Fibroblast of lung (primary cell): ENCODE results near the gene OSM.

Experiments
- EZH2 ChIP-seq: IDR thresholded peaks from 2 replicates; pipeline ENCODE4 v1.5.1; 2012; ENCODE audit warnings: low read length, control low read depth, mild to moderate bottlenecking; ENCODE audit errors: missing control alignments
- TF ChIP-seq, protein P1 (sequence below), 2 donors: IDR thresholded peaks in 1 of 2; conservative IDR thresholded peaks in 1 of 2; 1 replicate in 1 of 2; 2 replicates in 1 of 2; pipeline ENCODE4 v1.5.1; 2011 to 2012; ENCODE audit warnings: low read length in 2 of 2, control low read depth in 1 of 2, inconsistent platforms in 1 of 2, low read depth in 1 of 2, mild to moderate bottlenecking in 1 of 2

DNA sequence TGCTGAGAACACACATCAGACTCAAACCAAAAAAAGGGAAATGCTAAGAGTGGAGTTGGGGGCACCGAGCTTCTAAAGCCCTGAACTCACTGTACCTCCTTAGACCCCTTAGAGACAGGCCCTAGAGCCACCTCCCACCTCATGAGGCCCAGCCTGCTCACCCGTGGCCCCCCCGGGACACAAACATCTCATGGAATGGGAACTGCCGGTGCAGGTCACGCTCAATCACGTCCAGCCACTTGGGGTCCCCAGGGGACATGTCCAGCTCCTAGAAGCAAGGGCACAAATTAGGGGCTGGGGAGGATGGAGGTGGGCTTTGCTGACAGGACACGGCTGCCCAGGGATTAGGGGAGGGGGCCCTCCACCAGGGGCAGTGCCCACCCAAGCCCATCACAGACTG, 28.9 kb upstream of the OSM start:
- TF ChIP-seq, protein P1, sequence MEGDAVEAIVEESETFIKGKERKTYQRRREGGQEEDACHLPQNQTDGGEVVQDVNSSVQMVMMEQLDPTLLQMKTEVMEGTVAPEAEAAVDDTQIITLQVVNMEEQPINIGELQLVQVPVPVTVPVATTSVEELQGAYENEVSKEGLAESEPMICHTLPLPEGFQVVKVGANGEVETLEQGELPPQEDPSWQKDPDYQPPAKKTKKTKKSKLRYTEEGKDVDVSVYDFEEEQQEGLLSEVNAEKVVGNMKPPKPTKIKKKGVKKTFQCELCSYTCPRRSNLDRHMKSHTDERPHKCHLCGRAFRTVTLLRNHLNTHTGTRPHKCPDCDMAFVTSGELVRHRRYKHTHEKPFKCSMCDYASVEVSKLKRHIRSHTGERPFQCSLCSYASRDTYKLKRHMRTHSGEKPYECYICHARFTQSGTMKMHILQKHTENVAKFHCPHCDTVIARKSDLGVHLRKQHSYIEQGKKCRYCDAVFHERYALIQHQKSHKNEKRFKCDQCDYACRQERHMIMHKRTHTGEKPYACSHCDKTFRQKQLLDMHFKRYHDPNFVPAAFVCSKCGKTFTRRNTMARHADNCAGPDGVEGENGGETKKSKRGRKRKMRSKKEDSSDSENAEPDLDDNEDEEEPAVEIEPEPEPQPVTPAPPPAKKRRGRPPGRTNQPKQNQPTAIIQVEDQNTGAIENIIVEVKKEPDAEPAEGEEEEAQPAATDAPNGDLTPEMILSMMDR (conservative IDR thresholded peaks at IDR 0.05 in 1 of 2, IDR thresholded peaks at IDR 0.05 in 1 of 2; ENCODE audit: low read depth in 1 of 2, low read length in 2 of 2): no peak
- no peak for TF ChIP-seq EZH2
